Right lobe of liver (tissue), 6 donors: ENCODE measurements around the gene KCNT2. TPM values are rescaled to one million over a fixed set of nuclear protein-coding genes. Genes with fewer than 3 reads are reported as not detected.

ENCODE experiments used
- ATAC-seq, 4 donors: fragments of 200-7000 bp; cut with Tn5 transposase; one replicate each; pipeline ENCODE4 v1.9.1; 2020; ENCODE audit warnings: mild to moderate bottlenecking in 4 of 4, moderate library complexity in 4 of 4
- DNase-seq, 3 donors: peaks; one replicate each; pipeline ENCODE4 v3.0.0-alpha.2; 2020
- H3K27ac ChIP-seq, 3 donors: fragments of 200-600 bp; one replicate each; pipeline ENCODE4 v1.8.0; 2022
- H3K27me3 ChIP-seq, 2 donors: fragments of 200-600 bp; one replicate each; pipeline ENCODE4 v1.8.0; 2022
- H3K36me3 ChIP-seq, 4 donors: fragments of 200-600 bp; sonication (generic) in 1 of 4; one replicate each; pipeline versions ENCODE4 v1.5.1 to v1.8.0; 2017 to 2022; ENCODE audit warnings: control low read depth in 1 of 4
- H3K4me1 ChIP-seq, 4 donors: fragments of 200-600 bp; sonication (generic) in 1 of 4; one replicate each; pipeline versions ENCODE4 v1.5.1 to v1.8.0; 2017 to 2022; ENCODE audit warnings: control low read depth in 1 of 4
- H3K4me3 ChIP-seq, 3 donors: fragments of 200-600 bp; one replicate each; pipeline ENCODE4 v1.8.0; 2022
- H3K9me3 ChIP-seq, 4 donors: fragments of 200-600 bp; sonication (generic) in 1 of 4; one replicate each; pipeline versions ENCODE4 v1.5.1 to v1.8.0; 2017 to 2022; ENCODE audit warnings: control low read depth in 1 of 4
- POLR2A ChIP-seq: fragments of 450-650 bp; IDR thresholded peaks from one replicate; pipeline ENCODE4 v1.6.1; 2017; ENCODE audit warnings: antibody characterized with exemption, mild to moderate bottlenecking
- WGBS: methylation state at CpG from one replicate; pipeline ENCODE4 v1.1.6; 2018; ENCODE audit warnings: low coverage, low lambda C conversion rate; ENCODE audit not compliant: insufficient coverage; ENCODE audit errors: missing lambda C conversion rate; 5-methylcytosine and 5-hydroxymethylcytosine counted together
- intact Hi-C, 2 donors: fragments of 100-400 bp; cut with DNase I; formaldehyde crosslinking; loops; one replicate each; pipeline versions ENCODE4 v1.11.2 to v1.14.1; 2022
- total RNA-seq, 6 experiments: library from RNA; depleted of rRNA in 2 of 6; stranded (reverse); fragments of >200 nt in 2 of 6; fragmentation: NEBNext Ultra II Directional in 3 of 6; extraction: Animal tissue kit (Norgen Biotek cat#: 25700) in 3 of 6; gene quantifications; one replicate each; pipeline versions ENCODE4 v1.1.0 to v1.2.4, GENCODE V29; 2016 to 2023
- TF ChIP-seq, protein P1 (sequence below), 4 donors: fragments of 200-600 bp in 3 of 4; fragments of 450-650 bp in 1 of 4; IDR thresholded peaks; one replicate each; pipeline versions ENCODE4 v1.5.1 to v1.8.0; 2016 to 2022; ENCODE audit warnings: antibody characterized with exemption in 4 of 4, mild to moderate bottlenecking in 2 of 4
- donor health status: DM: no; HTN: yes; CAD: no.
- donor health status: DM: no; HTN: no; CAD: no.
- donor health status: DM: no; HTN: no; CAD: no.
- donor health status: DM: no; HTN: yes; CAD: no.
- donor health status: DM: no; HTN: yes; CAD: no.

KCNT2 gene
- total RNA-seq, 6 experiments from 2014 or later = 5.3 to 8.4 (median 7.5) TPM

GRCh38 chr1:196454792-196455191, 153.4 kb downstream of the KCNT2 start:
- peak; percentile 62 to 77 (median 70) for ATAC-seq
- Histone ChIP-seq H3K27me3 (no peaks in the 10 kb centered on the region), H3K4me3 (no peak overlapping the region), H3K4me1 (peaks cover 0 to 56% (median 7%) of the 10 kb centered on the region in 4 donors), H3K27ac (peak overlapping the region in 2 of 3 donors; percentile 14 to 33), H3K36me3 (no peaks in the 10 kb centered on the region), H3K9me3 (no peaks in the 10 kb centered on the region)
- TF ChIP-seq, protein P1, sequence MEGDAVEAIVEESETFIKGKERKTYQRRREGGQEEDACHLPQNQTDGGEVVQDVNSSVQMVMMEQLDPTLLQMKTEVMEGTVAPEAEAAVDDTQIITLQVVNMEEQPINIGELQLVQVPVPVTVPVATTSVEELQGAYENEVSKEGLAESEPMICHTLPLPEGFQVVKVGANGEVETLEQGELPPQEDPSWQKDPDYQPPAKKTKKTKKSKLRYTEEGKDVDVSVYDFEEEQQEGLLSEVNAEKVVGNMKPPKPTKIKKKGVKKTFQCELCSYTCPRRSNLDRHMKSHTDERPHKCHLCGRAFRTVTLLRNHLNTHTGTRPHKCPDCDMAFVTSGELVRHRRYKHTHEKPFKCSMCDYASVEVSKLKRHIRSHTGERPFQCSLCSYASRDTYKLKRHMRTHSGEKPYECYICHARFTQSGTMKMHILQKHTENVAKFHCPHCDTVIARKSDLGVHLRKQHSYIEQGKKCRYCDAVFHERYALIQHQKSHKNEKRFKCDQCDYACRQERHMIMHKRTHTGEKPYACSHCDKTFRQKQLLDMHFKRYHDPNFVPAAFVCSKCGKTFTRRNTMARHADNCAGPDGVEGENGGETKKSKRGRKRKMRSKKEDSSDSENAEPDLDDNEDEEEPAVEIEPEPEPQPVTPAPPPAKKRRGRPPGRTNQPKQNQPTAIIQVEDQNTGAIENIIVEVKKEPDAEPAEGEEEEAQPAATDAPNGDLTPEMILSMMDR (IDR thresholded peaks at IDR 0.05) = no peak
- TF ChIP-seq POLR2A = no peak
- intact Hi-C loops = no loop called here
- DNase-seq = peak in 1 of 3 donors; percentile 50
- WGBS = 88% methylated on average over 2 of the region's 2 CpGs

GRCh38 chr1:196451103-196451502, 157.1 kb downstream of the KCNT2 start:
- H3K9me3 ChIP-seq = no peaks in the 10 kb centered on the region
- H3K4me3 ChIP-seq = no peak overlapping the region
- H3K27me3 ChIP-seq = no peaks in the 10 kb centered on the region
- intact Hi-C loops = no loop called here
- H3K36me3 ChIP-seq = no peaks in the 10 kb centered on the region
- DNase-seq (no peak), ATAC-seq (no peak)
- H3K4me1 ChIP-seq = peaks cover 0 to 74% (median 7%) of the 10 kb centered on the region in 4 donors
- TF ChIP-seq, protein P1 (IDR thresholded peaks at IDR 0.05) = no peak
- 91% methylated on average over 5 of the region's 5 CpGs for WGBS
- peak overlapping the region in 1 of 3 donors; percentile 83 for H3K27ac ChIP-seq

DNA sequence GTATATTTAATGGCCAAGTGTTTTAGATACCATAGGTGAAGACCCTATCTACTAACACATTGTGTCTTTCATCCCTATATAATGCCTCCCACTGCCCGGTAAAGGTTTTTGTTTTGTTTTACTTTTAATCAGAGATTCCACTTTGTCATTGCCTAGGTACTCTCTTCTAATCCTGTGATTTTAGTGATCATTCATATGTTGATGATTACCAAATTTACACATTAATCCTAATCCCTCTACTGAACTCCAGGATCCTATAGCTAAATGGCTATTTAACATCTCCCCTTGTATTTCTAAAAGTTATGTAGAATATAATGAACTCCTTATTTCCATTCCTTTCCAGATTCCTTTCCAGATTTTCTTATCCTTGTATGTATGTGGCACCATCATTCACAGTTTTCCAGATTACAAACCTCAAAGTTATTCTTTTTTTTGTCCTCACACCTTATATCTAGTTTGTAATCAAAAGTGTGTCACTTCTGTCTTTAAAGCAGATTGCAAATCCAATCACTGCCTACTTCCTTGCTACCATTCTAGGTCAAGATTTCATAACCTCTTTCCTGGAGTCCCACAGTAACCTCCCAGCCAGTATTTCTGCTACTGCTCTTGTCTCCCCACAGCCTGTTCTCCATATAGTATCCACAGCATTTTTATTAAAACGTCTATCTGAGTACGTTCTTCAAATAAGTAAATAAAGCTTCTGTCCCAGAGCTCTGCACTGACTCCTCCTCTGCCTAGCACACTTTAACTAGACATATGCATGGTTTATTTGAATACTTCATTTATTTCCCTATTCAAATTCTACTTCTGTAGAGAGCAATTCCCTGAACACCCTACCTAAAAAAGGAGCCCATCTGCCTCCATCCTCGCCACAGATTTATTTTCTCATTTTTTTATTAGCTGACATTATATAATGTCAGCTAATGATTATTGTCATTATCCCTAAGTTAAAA, 157.8 kb downstream of the KCNT2 start:
- intact Hi-C loops = no loop called here

DNA sequence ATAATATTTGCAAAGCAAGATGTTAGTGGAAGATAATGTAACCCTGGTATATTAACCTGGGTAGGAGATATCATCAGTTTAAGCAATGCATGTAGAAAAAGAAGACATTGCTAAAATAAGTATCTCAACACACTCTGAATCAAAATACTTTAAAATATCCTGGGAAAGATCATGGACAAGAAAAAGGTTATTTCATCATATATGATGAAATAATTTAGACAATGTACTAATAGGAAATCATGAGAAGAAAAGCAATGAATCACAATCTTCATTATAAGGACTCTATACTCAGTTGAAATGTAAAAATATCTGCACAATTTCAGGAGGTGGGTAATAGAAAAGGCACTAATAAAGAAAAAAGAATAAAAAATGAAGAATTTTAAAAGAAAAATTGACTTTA, 158.8 kb downstream of the KCNT2 start:
- DNase-seq = no peak
- TF ChIP-seq POLR2A = no peak
- TF ChIP-seq, protein P1 (IDR thresholded peaks at IDR 0.05) = no peak
- peak overlapping the region; percentile 35 to 83 (median 73) for H3K27ac ChIP-seq
- intact Hi-C loops = no loop called here
- no peak overlapping the region for H3K4me3 ChIP-seq
- H3K4me1 ChIP-seq = peaks cover 0 to 74% (median 13%) of the 10 kb centered on the region in 4 donors
- no peaks in the 10 kb centered on the region for H3K36me3 ChIP-seq
- ATAC-seq = no peak
- H3K27me3 ChIP-seq = no peaks in the 10 kb centered on the region
- no peaks in the 10 kb centered on the region for H3K9me3 ChIP-seq

More for the DNA sequence above, 157.8 kb downstream of the KCNT2 start:
- Histone ChIP-seq H3K4me1 (peaks cover 0 to 74% (median 8%) of the 10 kb centered on the region in 4 donors), H3K27ac (peak overlapping the region; percentile 17 to 83 (median 25)), H3K4me3 (no peak overlapping the region), H3K27me3 (no peaks in the 10 kb centered on the region), H3K36me3 (no peaks in the 10 kb centered on the region), H3K9me3 (no peaks in the 10 kb centered on the region)
- DNase-seq (no peak), ATAC-seq (peak; percentile 65 to 71 (median 66))
- TF ChIP-seq, protein P1 (IDR thresholded peaks at IDR 0.05) = no peak
- no peak for TF ChIP-seq POLR2A
- 37% methylated on average over 4 of the region's 4 CpGs for WGBS
